SU-DHL-6 (cell line): Measurements from ENCODE around the gene LEMD3.

ENCODE experiments used
- EZH2phosphoT487 ChIP-seq: fragments of 200-600 bp; sonication (generic), shearing (Covaris generic); conservative IDR thresholded peaks from 2 replicates; pipeline ENCODE4 v1.6.1; 2018; ENCODE audit warnings: mild to moderate bottlenecking, antibody characterized with exemption, low read length, moderate library complexity, mixed read lengths
- TF ChIP-seq, protein P1 (sequence below): fragments of 200-600 bp; sonication (generic); IDR thresholded peaks from one replicate; pipeline ENCODE4 v1.5.1; 2017; ENCODE audit warnings: antibody characterized with exemption, mild to moderate bottlenecking, low read length, moderate library complexity; ENCODE audit not compliant: insufficient read depth, poor library complexity, severe bottlenecking

- TF ChIP-seq, protein P1, sequence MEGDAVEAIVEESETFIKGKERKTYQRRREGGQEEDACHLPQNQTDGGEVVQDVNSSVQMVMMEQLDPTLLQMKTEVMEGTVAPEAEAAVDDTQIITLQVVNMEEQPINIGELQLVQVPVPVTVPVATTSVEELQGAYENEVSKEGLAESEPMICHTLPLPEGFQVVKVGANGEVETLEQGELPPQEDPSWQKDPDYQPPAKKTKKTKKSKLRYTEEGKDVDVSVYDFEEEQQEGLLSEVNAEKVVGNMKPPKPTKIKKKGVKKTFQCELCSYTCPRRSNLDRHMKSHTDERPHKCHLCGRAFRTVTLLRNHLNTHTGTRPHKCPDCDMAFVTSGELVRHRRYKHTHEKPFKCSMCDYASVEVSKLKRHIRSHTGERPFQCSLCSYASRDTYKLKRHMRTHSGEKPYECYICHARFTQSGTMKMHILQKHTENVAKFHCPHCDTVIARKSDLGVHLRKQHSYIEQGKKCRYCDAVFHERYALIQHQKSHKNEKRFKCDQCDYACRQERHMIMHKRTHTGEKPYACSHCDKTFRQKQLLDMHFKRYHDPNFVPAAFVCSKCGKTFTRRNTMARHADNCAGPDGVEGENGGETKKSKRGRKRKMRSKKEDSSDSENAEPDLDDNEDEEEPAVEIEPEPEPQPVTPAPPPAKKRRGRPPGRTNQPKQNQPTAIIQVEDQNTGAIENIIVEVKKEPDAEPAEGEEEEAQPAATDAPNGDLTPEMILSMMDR: no peak
- no peak for TF ChIP-seq EZH2phosphoT487
Measured at GRCh38 chr12:65139389-65139788, 30.0 kb upstream of the LEMD3 start.
